ENCODE data around the gene TMEM115. TPM values are rescaled to one million over a fixed set of nuclear protein-coding genes. Genes with fewer than 3 reads are reported as not detected.

Gene TMEM115
- total and polyA plus RNA-seq, 9 of the 15 experiments (the other 6 are each of a cell fraction or from before 2014, with no cell fraction given), result 1.6 to 26.9 (median 14.1) TPM

- peak overlapping the region; percentile 96 for H3K4me3 ChIP-seq
- intact Hi-C loops (cut with micrococcal nuclease), result no loop called here
- H3K9me1 ChIP-seq (ENCODE audit: control insufficient read depth, insufficient read depth, low read length), result peaks cover 4% of the 10 kb centered on the region
- in situ Hi-C loops (cut with MboI), result no loop called here
- H3K9me3 ChIP-seq (replicated peaks; ENCODE audit: control insufficient read depth, insufficient read depth, low read depth, low read length), result no peaks in the 10 kb centered on the region
- CTCF ChIA-PET (ENCODE audit: low intra/inter-chr PET ratio), result no interaction called here
- BruUV-seq (replicated peaks), result no TSS peak
- H3K9ac ChIP-seq (ENCODE audit: insufficient read depth in 1 of 2, low read depth in 2 of 2, low read length in 2 of 2), result peak overlapping the region; percentile 98 to 99
- WGBS (ENCODE audit: insufficient coverage, low coverage, missing lambda C conversion rate), result 1% methylated on average over 29 of the region's 79 CpGs
- H2AFZ ChIP-seq (ENCODE audit: low read depth, low read length), result peak overlapping the region; percentile 72
- peaks cover 39% of the 10 kb centered on the region; the same call in 2 of the 3 replicates for H3K36me3 ChIP-seq (ENCODE audit: control insufficient read depth, insufficient read depth, low read length)
- peak; percentile 86 for ATAC-seq
- peak; percentile 92 to 98 (median 95) for DNase-seq (ENCODE audit: extremely low read depth in 1 of 4, low spot score in 3 of 4)
- no peaks in the 10 kb centered on the region for H3K27me3 ChIP-seq (ENCODE audit: control insufficient read depth in 2 of 2, insufficient read depth in 2 of 2, low read length in 2 of 2)
- H3K79me2 ChIP-seq (ENCODE audit: control insufficient read depth, insufficient read depth, low read length), result peaks cover 78% of the 10 kb centered on the region
- H3K4me2 ChIP-seq (ENCODE audit: insufficient read depth, low read length), result peak overlapping the region; percentile 95
- POLR2A ChIA-PET, result interaction anchor here (0.6 to 2.5 kb wide), 23 partner anchors 9 to 937 kb away, joined by 3 to 31 read pairs (median 3); partner anchors contain the start of genes CYB561D2, HYAL1, NPRL2 and TUSC2
- peaks cover 14% of the 10 kb centered on the region for H4K20me1 ChIP-seq (replicated peaks; ENCODE audit: control insufficient read depth, insufficient read depth, low read length)
- peaks cover 27 to 47% of the 10 kb centered on the region in 2 experiments; a peak in 4 of 5 replicates for H3K4me1 ChIP-seq (replicated peaks in 1 of 2; ENCODE audit: control insufficient read depth in 2 of 2, insufficient read depth in 2 of 2, low read length in 2 of 2)
- FAIRE-seq, result peak; percentile 92
- H3K27ac ChIP-seq (ENCODE audit: extremely low read depth, low read depth, low read length), result peak overlapping the region; percentile 99
- TF ChIP-seq ZNF124 (CRISPR knock-in tag; IDR thresholded peaks at IDR 0.05) (no peak), ZNF318 (IDR thresholded peaks at IDR 0.05; ENCODE audit: borderline replicate concordance in 1 of 2, low read depth in 1 of 2) (no peak), REST (IDR thresholded peaks at IDR 0.05; ENCODE audit: borderline replicate concordance) (no peak), REST (CRISPR knock-in tag; IDR thresholded peaks at IDR 0.05; ENCODE audit: low read depth) (0 out of 2 replicates have a peak, but pooled peaks have one; percentile 42)
Observed at GRCh38 chr3:50337175-50337861, 22.0 kb downstream of the TMEM115 start.
